Measurements from ENCODE around the gene OCA2.

- TF ChIP-seq EZH2 (IDR thresholded peaks at IDR 0.05; ENCODE audit: insufficient read depth, poor library complexity, severe bottlenecking): no peak
- TF ChIP-seq EZH2phosphoT487 (IDR thresholded peaks at IDR 0.05; ENCODE audit: insufficient read depth, low read depth): no peak
These were observed 71.4 kb downstream of the OCA2 start for GRCh38 chr15:28027714-28028076.

Data from GM23248 (cell line).